ENCODE results near the gene TMEM119.

The TMEM119 gene

GRCh38 chr12:108615918-108616317 is 18.0 kb upstream of the TMEM119 start:
- no peak for DNase-seq

- DNase-seq: no peak
Measured at GRCh38 chr12:108614639-108615038, 16.8 kb upstream of the TMEM119 start.

GRCh38 chr12:108614041-108614440 is 16.2 kb upstream of the TMEM119 start:
- no peak for DNase-seq

GRCh38 chr12:108613548-108613947 is 15.7 kb upstream of the TMEM119 start:
- no peak for DNase-seq

GRCh38 chr12:108612788-108613282 is 15.0 kb upstream of the TMEM119 start:
- DNase-seq: no peak

- DNase-seq: no peak
Measured at GRCh38 chr12:108611884-108612415, 14.1 kb upstream of the TMEM119 start.

- DNase-seq: no peak
Measured at GRCh38 chr12:108610856-108611605, 13.1 kb upstream of the TMEM119 start.

GRCh38 chr12:108610336-108610815 is 12.5 kb upstream of the TMEM119 start:
- no peak for DNase-seq

GRCh38 chr12:108609537-108610335 is 11.9 kb upstream of the TMEM119 start:
- DNase-seq: no peak

GRCh38 chr12:108608616-108609015 is 10.7 kb upstream of the TMEM119 start:
- DNase-seq: no peak

GRCh38 chr12:108607981-108608600 is 10.2 kb upstream of the TMEM119 start:
- no peak for DNase-seq

GRCh38 chr12:108606492-108606891 is 8.6 kb upstream of the TMEM119 start:
- no peak for DNase-seq

- no peak for DNase-seq
Measured at GRCh38 chr12:108605690-108606406, 8.0 kb upstream of the TMEM119 start.

- no peak for DNase-seq
Measured at GRCh38 chr12:108605000-108605689, 7.3 kb upstream of the TMEM119 start.

GRCh38 chr12:108604208-108604941 is 6.5 kb upstream of the TMEM119 start:
- DNase-seq: no peak

- DNase-seq: no peak
Measured at GRCh38 chr12:108603743-108604142, 5.9 kb upstream of the TMEM119 start.

GRCh38 chr12:108602976-108603704 is 5.3 kb upstream of the TMEM119 start:
- no peak for DNase-seq

- DNase-seq: no peak
Measured at GRCh38 chr12:108602209-108602705, 4.4 kb upstream of the TMEM119 start.

- no peak for DNase-seq
Measured at GRCh38 chr12:108600702-108601007, 2.8 kb upstream of the TMEM119 start.

- DNase-seq: no peak
Measured at GRCh38 chr12:108599948-108600701, 2.2 kb upstream of the TMEM119 start.
